Activated CD4-positive, CD25-positive, alpha-beta regulatory T cell (primary cell): ENCODE data around the gene CAPRIN1.
"Not testable (repeated sequence)": the region's sequence is repeated elsewhere in the genome, so short reads cannot be mapped to it uniquely, and the experiment has no call there.

Experiments used
- DNase-seq, 4 experiments: peaks; one replicate each; lab custom pipeline; 2025; lab: John Stamatoyannopoulos, UW

Gene CAPRIN1

GRCh38 chr11:34086554-34087283 lies 35.2 kb downstream of the CAPRIN1 start:
- no peak for DNase-seq

GRCh38 chr11:34091825-34092224 lies 40.3 kb downstream of the CAPRIN1 start:
- DNase-seq = no peak

GRCh38 chr11:34094900-34095299 lies 43.4 kb downstream of the CAPRIN1 start:
- not testable (repeated sequence) for DNase-seq

- DNase-seq = no peak
Observed at GRCh38 chr11:34098813-34099212, 47.3 kb downstream of the CAPRIN1 start.

- no peak for DNase-seq
Observed at GRCh38 chr11:34104680-34105078, 53.1 kb downstream of the CAPRIN1 start.

- peak; percentile 89 to 95 (median 92) for DNase-seq
Observed at GRCh38 chr11:34105079-34105956, 53.8 kb downstream of the CAPRIN1 start, which contains the start of gene NAT10. Gene NAT10 (plus strand): TSS chr11:34105629. CDS start chr11:34108226, 2,597 bp downstream.

GRCh38 chr11:34105957-34106504 lies 54.5 kb downstream of the CAPRIN1 start:
- DNase-seq = peak in 1 of 4 experiments; percentile 41

GRCh38 chr11:34111722-34112270 lies 60.3 kb downstream of the CAPRIN1 start:
- DNase-seq = no peak

- no peak for DNase-seq
Observed at GRCh38 chr11:34114014-34114413, 62.5 kb downstream of the CAPRIN1 start.

- no peak for DNase-seq
Observed at GRCh38 chr11:34114471-34114870, 62.9 kb downstream of the CAPRIN1 start.

GRCh38 chr11:34120651-34121050 lies 69.1 kb downstream of the CAPRIN1 start:
- no peak for DNase-seq

GRCh38 chr11:34124885-34125668 lies 73.5 kb downstream of the CAPRIN1 start:
- DNase-seq = no peak

- DNase-seq = no peak
Observed at GRCh38 chr11:34126959-34127848, 75.7 kb downstream of the CAPRIN1 start.

GRCh38 chr11:34128824-34129223 lies 77.3 kb downstream of the CAPRIN1 start:
- no peak for DNase-seq

- DNase-seq = no peak
Observed at GRCh38 chr11:34132261-34132965, 80.9 kb downstream of the CAPRIN1 start.

GRCh38 chr11:34134765-34135164 lies 83.2 kb downstream of the CAPRIN1 start:
- DNase-seq = no peak

- DNase-seq = no peak
Observed at GRCh38 chr11:34135439-34135838, 83.9 kb downstream of the CAPRIN1 start.

- no peak for DNase-seq
Observed at GRCh38 chr11:34136420-34136819, 84.9 kb downstream of the CAPRIN1 start.

GRCh38 chr11:34139346-34139745 lies 87.8 kb downstream of the CAPRIN1 start:
- DNase-seq = no peak

- DNase-seq = no peak
Observed at GRCh38 chr11:34140149-34140548, 88.6 kb downstream of the CAPRIN1 start.
